H1 (cell line): ENCODE results near the gene EMC7. TPM values are rescaled to one million over a fixed set of nuclear protein-coding genes. Genes with fewer than 3 reads are reported as not detected.

Experiments used
- CEBPB ChIP-seq: IDR thresholded peaks from 2 replicates; pipeline ENCODE4 v1.6.1; 2012; ENCODE audit warnings: low read depth, low read length
- KDM1A ChIP-seq: fragments of 200-600, 300-600 bp; sonication (generic); IDR thresholded peaks from 2 replicates; pipeline ENCODE4 v1.7.1; 2016; ENCODE audit warnings: mild to moderate bottlenecking, low read length, borderline replicate concordance
- KDM5A ChIP-seq: fragments of 200-600 bp; IDR thresholded peaks from 2 replicates; pipeline ENCODE4 v1.7.1; 2012; ENCODE audit warnings: mild to moderate bottlenecking, low read length, inconsistent platforms, mixed read lengths
- POLR2A ChIP-seq, 2 experiments: IDR thresholded peaks; 1 replicate in 1 of 2; 2 replicates in 1 of 2; pipeline ENCODE4 v1.6.1; 2011; ENCODE audit warnings: low read depth in 2 of 2, low read length in 2 of 2, mild to moderate bottlenecking in 2 of 2; ENCODE audit errors: control extremely low read depth in 1 of 2
- SP1 ChIP-seq: IDR thresholded peaks from 2 replicates; pipeline ENCODE4 v1.6.1; 2011; ENCODE audit warnings: low read depth, low read length
- SUZ12 ChIP-seq: fragments of 200-600 bp; sonication (generic); IDR thresholded peaks from 2 replicates; pipeline ENCODE4 v1.6.1; 2012; ENCODE audit warnings: mild to moderate bottlenecking, inconsistent platforms, low read length, moderate library complexity, mixed read lengths
- polyA plus RNA-seq, 7 experiments: library from polyadenylated mRNA; depleted of rRNA in 3 of 7; stranded (reverse) in 5 of 7; unstranded in 2 of 7; fragments of >200 nt in 5 of 7; fragments of 200-250 nt in 2 of 7; gene quantifications; 1 replicate in 5 of 7; 2 replicates in 1 of 7; 4 replicates in 1 of 7; pipeline versions ENCODE4 v1.2.1 to v1.2.3, GENCODE V29; 2011 to 2013; ENCODE audit warnings: missing spikeins in 2 of 7, mixed read lengths in 2 of 7
- total RNA-seq: library from RNA; stranded (reverse); fragmentation: NEBNext Ultra II Directional; extraction: Animal tissue kit (Norgen Biotek cat#: 25700); gene quantifications from 2 replicates; pipeline ENCODE4 v1.2.1, GENCODE V29; 2021

Gene EMC7
- total and polyA plus RNA-seq, 2 of the 8 experiments (the other 6 are each of a cell fraction or from before 2014, with no cell fraction given), result 29.0 to 39.0 TPM

DNA sequence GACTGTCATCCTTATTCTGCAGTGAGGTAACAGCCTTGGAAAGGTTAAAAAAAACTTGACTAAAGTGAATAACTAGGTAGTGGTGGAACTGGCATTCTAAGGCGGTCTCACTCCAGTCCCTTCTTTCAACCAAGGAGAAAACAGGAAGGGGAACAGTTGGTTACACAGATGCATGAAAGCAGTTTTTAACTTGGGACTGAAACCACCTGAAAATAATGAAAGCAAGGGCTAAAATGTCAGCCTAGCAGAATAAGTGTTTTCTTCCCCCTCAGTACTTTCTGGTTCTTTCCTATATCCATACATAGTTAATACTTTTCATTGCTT is 61.9 kb downstream of the EMC7 start (continued):
- no peak for TF ChIP-seq CEBPB
- no peak for TF ChIP-seq SUZ12
- no peak for TF ChIP-seq KDM1A
- TF ChIP-seq SP1, result no peak
- TF ChIP-seq KDM5A, result no peak
- TF ChIP-seq POLR2A (IDR thresholded peaks at IDR 0.05; ENCODE audit: control extremely low read depth in 1 of 2, low read depth in 2 of 2, low read length in 2 of 2), result no peak
